ENCODE results near the gene MEN1.

Gene MEN1

GRCh38 chr11:64794526-64794925, 15.8 kb downstream of the MEN1 start:
- in situ Hi-C loops (cut with HindIII; ENCODE audit: low sequenced_read_pairs) = no loop called here
- DNase-seq (ENCODE audit: low read depth, low spot score) = no peak
- no peak overlapping the region for H3K4me3 ChIP-seq (ENCODE audit: low read depth, low read length)
- no peak for TF ChIP-seq CTCF (IDR thresholded peaks at IDR 0.05; ENCODE audit: low read depth, low read length)

DNA sequence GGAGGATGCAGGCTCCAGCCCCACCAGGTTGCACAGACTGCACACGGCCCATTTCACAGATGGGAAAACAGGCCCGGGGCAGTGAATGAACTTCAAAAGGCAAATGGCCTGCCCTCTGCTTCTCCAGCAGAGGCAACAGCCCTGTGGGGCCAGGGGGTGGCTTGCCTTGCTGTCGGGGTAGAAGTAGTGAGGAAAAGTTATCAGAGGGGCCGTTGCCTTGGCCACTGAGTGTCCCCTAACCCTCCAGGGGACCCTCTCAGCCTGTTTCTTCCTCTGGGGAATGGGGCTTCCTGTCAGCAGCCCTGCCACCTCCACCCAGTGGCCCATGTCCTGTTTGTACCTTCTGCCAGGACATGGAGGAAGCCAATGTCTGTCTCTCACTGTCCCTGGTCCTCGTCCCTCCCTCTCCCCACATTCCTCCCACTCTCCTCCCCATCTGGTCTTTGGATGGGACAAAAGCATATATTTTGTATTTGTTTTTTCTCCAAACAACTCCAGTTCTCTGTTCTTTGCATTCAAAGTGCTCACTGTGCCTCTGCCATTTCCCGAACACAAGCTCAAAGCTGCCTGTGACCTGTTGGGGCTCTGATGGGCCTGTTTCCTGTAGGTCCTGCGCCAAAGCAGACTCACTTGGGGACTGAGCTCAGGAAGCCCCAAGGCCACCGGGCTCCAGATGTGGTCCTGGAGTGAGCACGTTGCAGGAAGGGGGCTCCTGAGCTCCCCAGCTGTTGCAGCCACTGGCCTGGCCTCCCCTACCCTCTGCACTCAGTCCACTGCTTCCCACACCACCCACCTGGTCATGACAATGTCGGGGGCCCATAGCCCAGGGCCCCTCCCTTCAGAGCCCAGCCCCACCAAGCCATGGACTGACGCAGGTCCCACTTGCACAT, 16.8 kb downstream of the MEN1 start:
- no peak for DNase-seq (ENCODE audit: low read depth, low spot score)
- in situ Hi-C loops (cut with HindIII; ENCODE audit: low sequenced_read_pairs) = no loop called here
- no peak overlapping the region for H3K4me3 ChIP-seq (ENCODE audit: low read depth, low read length)
- TF ChIP-seq CTCF (IDR thresholded peaks at IDR 0.05; ENCODE audit: low read depth, low read length) = no peak

DNA sequence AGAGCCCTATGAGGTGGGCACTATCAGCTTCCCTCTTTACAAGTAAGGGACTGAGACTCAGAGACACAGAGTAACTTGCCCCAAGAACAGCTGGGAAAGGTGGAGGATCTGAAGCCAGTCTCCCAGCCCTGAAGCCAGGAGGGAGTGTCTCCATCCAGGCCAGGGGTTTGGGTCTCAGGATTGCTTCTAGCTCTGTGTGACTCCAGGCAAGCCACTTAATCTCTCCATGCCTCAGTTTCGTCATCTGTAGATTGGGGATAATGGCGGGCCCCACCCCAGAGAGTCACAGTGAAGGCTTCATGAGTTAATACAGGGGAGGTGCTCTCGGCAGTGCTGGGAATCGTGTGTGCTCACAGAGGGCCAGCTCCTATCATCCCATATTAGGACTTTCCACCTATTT, 17.9 kb downstream of the MEN1 start:
- no peak for TF ChIP-seq CTCF (IDR thresholded peaks at IDR 0.05; ENCODE audit: low read depth, low read length)
- H3K4me3 ChIP-seq (ENCODE audit: low read depth, low read length) = no peak overlapping the region
- in situ Hi-C loops (cut with HindIII; ENCODE audit: low sequenced_read_pairs) = no loop called here
- DNase-seq (ENCODE audit: low read depth, low spot score) = no peak

- TF ChIP-seq CTCF (IDR thresholded peaks at IDR 0.05; ENCODE audit: low read depth, low read length) = no peak
- no peak overlapping the region for H3K4me3 ChIP-seq (ENCODE audit: low read depth, low read length)
- DNase-seq (ENCODE audit: low read depth, low spot score) = no peak
- in situ Hi-C loops (cut with HindIII; ENCODE audit: low sequenced_read_pairs) = no loop called here
Observed at GRCh38 chr11:64791781-64792291, 18.5 kb downstream of the MEN1 start.

DNA sequence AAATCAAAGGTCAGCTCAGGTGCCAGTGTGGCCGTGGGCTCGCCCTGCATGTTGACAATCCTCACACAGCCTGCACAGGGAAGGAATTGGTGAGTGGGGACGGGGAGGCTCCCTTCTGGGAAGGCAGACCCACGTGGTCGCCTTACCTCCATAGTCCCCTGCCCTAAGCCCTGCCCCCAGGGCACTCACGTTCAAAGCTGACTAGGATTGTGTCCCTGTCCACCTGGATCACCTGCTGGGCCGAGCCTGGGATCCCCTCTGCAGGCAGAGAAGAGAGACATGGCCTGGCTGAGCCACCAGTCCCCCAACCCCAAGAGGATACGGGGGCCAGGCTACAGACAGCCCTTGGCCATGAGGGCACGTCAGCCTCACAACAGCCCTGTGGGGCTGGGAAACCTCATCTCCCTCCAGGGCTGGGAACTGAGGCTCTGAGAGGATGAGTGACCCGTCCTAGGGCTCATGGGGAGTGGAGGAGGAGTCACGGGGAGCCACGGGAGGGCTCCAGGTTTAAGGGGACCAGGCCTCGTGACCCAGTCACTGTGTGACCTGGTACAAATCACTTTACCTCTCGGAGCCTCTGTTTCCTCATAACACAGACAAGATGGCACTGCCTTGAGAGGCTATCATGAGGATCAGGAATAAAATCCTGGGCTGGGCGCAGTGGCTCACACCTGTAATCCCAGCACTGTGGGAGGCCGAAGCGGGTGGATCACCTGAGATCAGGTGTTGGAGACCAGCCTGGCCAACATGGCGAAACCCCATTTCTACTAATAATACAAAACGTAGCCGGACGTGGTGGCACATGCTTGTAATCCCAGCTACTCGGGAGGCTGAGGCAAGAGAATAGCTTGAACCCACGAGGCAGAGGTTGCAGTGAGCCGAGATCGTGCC, 19.9 kb downstream of the MEN1 start:
- DNase-seq (ENCODE audit: low read depth, low spot score) = no peak
- in situ Hi-C loops (cut with HindIII; ENCODE audit: low sequenced_read_pairs) = no loop called here
- no peak overlapping the region for H3K4me3 ChIP-seq (ENCODE audit: low read depth, low read length)
- TF ChIP-seq CTCF (IDR thresholded peaks at IDR 0.05; ENCODE audit: low read depth, low read length) = no peak

DNA sequence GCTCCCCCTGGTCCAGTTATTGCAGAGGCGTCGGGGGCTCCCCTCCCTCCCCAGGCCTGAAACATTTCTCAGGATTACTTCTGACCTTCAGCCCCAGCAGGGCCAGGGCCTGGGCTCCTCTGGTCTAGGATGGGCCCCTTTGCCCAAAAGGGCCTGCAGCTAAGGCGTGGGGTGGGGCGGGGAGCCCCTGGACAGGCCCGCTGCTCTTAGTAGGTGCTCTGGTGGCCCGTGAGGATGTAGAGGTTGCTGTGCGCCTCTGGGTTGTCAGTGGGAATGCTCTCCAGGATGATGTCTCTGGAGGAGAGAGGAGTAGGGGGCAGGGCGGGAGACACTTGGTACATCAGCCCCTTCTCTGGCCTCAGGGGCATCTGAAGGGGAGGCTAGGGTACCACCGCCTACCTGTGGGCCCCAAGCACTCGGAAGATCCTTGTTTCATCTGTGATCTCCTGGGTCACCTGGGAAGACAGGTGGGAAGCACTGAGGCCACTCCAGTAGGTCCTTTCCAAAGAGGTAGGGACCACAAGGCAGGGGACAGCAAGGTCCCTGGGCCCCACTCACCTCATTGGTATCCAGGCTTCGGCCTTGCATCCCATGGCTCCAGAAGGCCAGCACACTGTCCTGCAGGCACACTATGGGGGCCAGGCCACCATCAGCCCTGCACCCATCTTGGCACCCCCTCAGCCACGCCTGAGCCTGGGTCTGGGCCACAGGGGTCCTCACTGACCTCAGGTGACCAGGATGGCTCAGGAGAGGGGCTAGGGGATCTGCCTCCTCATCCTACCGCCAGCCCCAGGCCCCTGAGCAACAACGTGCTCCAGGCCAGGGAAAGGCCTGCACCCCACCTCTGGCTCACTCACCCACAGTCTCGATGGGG, 20.8 kb downstream of the MEN1 start:
- in situ Hi-C loops (cut with HindIII; ENCODE audit: low sequenced_read_pairs) = no loop called here
- DNase-seq (ENCODE audit: low read depth, low spot score) = no peak
- TF ChIP-seq CTCF (IDR thresholded peaks at IDR 0.05; ENCODE audit: low read depth, low read length) = no peak
- H3K4me3 ChIP-seq (ENCODE audit: low read depth, low read length) = no peak overlapping the region

Data from astrocyte of the spinal cord (primary cell).